Neural crest cell (in vitro differentiated cells): Measurements from ENCODE around the gene ZNF561. TPM values are rescaled to one million over a fixed set of nuclear protein-coding genes. Genes with fewer than 3 reads are reported as not detected.
A peak's percentile ranks its signal among the peaks of the same experiment; 100 is the strongest.
"Not testable (repeated sequence)": the region's sequence is repeated elsewhere in the genome, so short reads cannot be mapped to it uniquely, and the experiment has no call there.

ENCODE experiments used
- DNase-seq: peaks from one replicate; pipeline ENCODE4 v3.0.0; 2021; ENCODE audit warnings: low read depth, mixed read lengths, low spot score
- H3K27ac Mint-ChIP-seq: one replicate; pipeline ENCODE4 v1.8.0; 2021; ENCODE audit warnings: mild to moderate bottlenecking, mixed read lengths; ENCODE audit not compliant: unreplicated experiment
- H3K27me3 Mint-ChIP-seq: 2 replicates; pipeline ENCODE4 v1.8.0; 2021; ENCODE audit warnings: low read depth, mild to moderate bottlenecking, mixed read lengths
- H3K36me3 Mint-ChIP-seq: 2 replicates; pipeline ENCODE4 v1.8.0; 2021; ENCODE audit warnings: low read depth, mild to moderate bottlenecking, mixed read lengths
- H3K4me1 Mint-ChIP-seq: 2 replicates; pipeline ENCODE4 v1.8.0; 2021; ENCODE audit warnings: mixed read lengths
- H3K4me3 Mint-ChIP-seq: one replicate; pipeline ENCODE4 v1.8.0; 2021; ENCODE audit warnings: mild to moderate bottlenecking, mixed read lengths
- H3K9me3 Mint-ChIP-seq: 2 replicates; pipeline ENCODE4 v1.8.0; 2021; ENCODE audit warnings: mixed read lengths
- CTCF ChIP-seq: fragments of 200-600 bp; sonication (generic); conservative IDR thresholded peaks from 2 replicates; pipeline ENCODE4 v1.5.0; 2021; ENCODE audit warnings: antibody characterized with exemption, mild to moderate bottlenecking
- total RNA-seq: library from RNA; stranded (reverse); gene quantifications from 2 replicates; pipeline ENCODE4 v1.2.1, GENCODE V29; 2021

The ZNF561 gene
- total RNA-seq, 1 donor from 2014 or later = 63.9 TPM

GRCh38 chr19:9608912-9609311, 12.1 kb downstream of the ZNF561 start:
- Mint-ChIP-seq H3K36me3 (peaks cover 66% of the 10 kb centered on the region), H3K9me3 (peaks cover 21% of the 10 kb centered on the region), H3K4me1 (no peaks in the 10 kb centered on the region), H3K27me3 (no peaks in the 10 kb centered on the region), H3K4me3 (no peak overlapping the region), H3K27ac (no peak overlapping the region)
- no peak for TF ChIP-seq CTCF
- no peak for DNase-seq

GRCh38 chr19:9597027-9597426, 24.0 kb downstream of the ZNF561 start:
- Mint-ChIP-seq H3K9me3 (no peaks in the 10 kb centered on the region), H3K27ac (no peak overlapping the region), H3K27me3 (peaks cover 28% of the 10 kb centered on the region), H3K4me3 (no peak overlapping the region), H3K4me1 (no peaks in the 10 kb centered on the region), H3K36me3 (peaks cover 3% of the 10 kb centered on the region)
- DNase-seq = no peak
- TF ChIP-seq CTCF = no peak

- Mint-ChIP-seq H3K27me3 (peaks cover 47% of the 10 kb centered on the region), H3K27ac (no peak overlapping the region), H3K4me3 (peak overlapping the region; percentile 2), H3K4me1 (peaks cover 9% of the 10 kb centered on the region), H3K36me3 (peaks cover 7% of the 10 kb centered on the region), H3K9me3 (peaks cover 4% of the 10 kb centered on the region)
- peak; percentile 66 for DNase-seq
- TF ChIP-seq CTCF = peak; percentile 76
Observed at GRCh38 chr19:9586764-9587163, 34.3 kb downstream of the ZNF561 start.

- Mint-ChIP-seq H3K9me3 (peaks cover 17% of the 10 kb centered on the region), H3K4me1 (peaks cover 15% of the 10 kb centered on the region), H3K27ac (peak within 1 kb of the TSS; percentile 98), H3K4me3 (peak within 1 kb of the TSS; percentile 97), H3K36me3 (peaks cover 31% of the 10 kb centered on the region), H3K27me3 (peaks cover 23% of the 10 kb centered on the region)
- no peak for TF ChIP-seq CTCF
- DNase-seq = peak; percentile 78
Observed at GRCh38 chr19:9584073-9584833, 36.8 kb downstream of the ZNF561 start, which contains the start of gene ZNF121. ZNF121 (minus strand) TSS chr19:9584504; CDS start chr19:9568097, 16,407 bp downstream.

- H3K9me3 Mint-ChIP-seq = peaks cover 22% of the 10 kb centered on the region
- H3K4me3 Mint-ChIP-seq = peak overlapping the region; percentile 91
- not testable (repeated sequence) for H3K27me3 Mint-ChIP-seq, DNase-seq, H3K27ac Mint-ChIP-seq
- peaks cover 15% of the 10 kb centered on the region for H3K4me1 Mint-ChIP-seq
- H3K36me3 Mint-ChIP-seq = peaks cover 48% of the 10 kb centered on the region
Observed at GRCh38 chr19:9582081-9582725, 38.8 kb downstream of the ZNF561 start.

- Mint-ChIP-seq H3K9me3 (peaks cover 28% of the 10 kb centered on the region), H3K4me3 (peak overlapping the region; percentile 77), H3K4me1 (peaks cover 15% of the 10 kb centered on the region), H3K27ac (no peak overlapping the region), H3K27me3 (no peaks in the 10 kb centered on the region), H3K36me3 (peaks cover 63% of the 10 kb centered on the region)
- no peak for DNase-seq
- TF ChIP-seq CTCF = no peak
Observed at GRCh38 chr19:9580728-9581127, 40.3 kb downstream of the ZNF561 start.
